ENCODE results near the gene GRSF1. TPM values are rescaled to one million over a fixed set of nuclear protein-coding genes. Genes with fewer than 3 reads are reported as not detected.
"Not testable (repeated sequence)": the region's sequence is repeated elsewhere in the genome, so short reads cannot be mapped to it uniquely, and the experiment has no call there.

GRSF1 gene
- total RNA-seq, 4 donors from 2014 or later = 121 to 158 (median 140) TPM

DNA sequence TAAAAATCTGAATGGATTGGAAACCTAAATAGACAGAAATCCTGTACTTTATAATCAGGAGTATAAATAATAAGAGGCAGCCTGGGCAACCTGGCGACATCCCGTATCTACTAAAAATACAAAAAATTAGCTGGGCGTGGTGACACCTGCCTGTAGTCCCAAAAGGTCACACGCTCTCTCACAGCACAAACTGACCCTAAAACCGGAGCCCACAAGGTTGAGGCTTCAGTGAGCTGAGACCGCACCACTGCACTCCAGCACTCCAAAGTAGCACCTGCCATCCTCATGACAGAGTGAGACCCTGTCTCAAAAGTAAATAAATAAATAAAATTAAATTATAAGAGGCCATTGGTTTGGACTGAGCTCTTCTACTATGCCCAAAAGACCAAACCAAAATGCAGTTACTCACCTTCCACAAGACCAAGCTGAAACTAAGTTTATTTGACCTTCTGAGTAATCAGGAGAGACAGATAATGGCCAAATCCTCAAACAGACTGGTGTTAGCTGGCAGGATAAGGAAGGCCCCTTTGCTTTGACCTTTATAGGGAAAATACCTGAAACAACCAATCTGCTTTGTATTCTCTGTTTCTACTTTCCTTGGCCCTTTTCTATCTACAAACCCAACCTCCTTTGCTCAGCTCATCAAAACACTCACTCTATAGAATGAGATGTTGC, 3.2 kb upstream of the GRSF1 start:
- no peak for TF ChIP-seq POLR2A (IDR thresholded peaks at IDR 0.05)
- TF ChIP-seq, protein P1, sequence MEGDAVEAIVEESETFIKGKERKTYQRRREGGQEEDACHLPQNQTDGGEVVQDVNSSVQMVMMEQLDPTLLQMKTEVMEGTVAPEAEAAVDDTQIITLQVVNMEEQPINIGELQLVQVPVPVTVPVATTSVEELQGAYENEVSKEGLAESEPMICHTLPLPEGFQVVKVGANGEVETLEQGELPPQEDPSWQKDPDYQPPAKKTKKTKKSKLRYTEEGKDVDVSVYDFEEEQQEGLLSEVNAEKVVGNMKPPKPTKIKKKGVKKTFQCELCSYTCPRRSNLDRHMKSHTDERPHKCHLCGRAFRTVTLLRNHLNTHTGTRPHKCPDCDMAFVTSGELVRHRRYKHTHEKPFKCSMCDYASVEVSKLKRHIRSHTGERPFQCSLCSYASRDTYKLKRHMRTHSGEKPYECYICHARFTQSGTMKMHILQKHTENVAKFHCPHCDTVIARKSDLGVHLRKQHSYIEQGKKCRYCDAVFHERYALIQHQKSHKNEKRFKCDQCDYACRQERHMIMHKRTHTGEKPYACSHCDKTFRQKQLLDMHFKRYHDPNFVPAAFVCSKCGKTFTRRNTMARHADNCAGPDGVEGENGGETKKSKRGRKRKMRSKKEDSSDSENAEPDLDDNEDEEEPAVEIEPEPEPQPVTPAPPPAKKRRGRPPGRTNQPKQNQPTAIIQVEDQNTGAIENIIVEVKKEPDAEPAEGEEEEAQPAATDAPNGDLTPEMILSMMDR (IDR thresholded peaks at IDR 0.05 in 4 of 5, conservative IDR thresholded peaks at IDR 0.05 in 1 of 5) = no peak
- H3K4me1 ChIP-seq = peaks cover 5 to 7% of the 10 kb centered on the region in 2 donors
- intact Hi-C loops (cut with DNase I; ENCODE audit: low total_unique reads) = no loop called here
- H3K9me3 ChIP-seq = no peaks in the 10 kb centered on the region
- in situ Hi-C loops (cut with MboI; ENCODE audit: low sequenced_read_pairs in 4 of 4) = no loop called here
- ATAC-seq (no peak), DNase-seq (no peak)
- H3K4me3 ChIP-seq = no peak overlapping the region
- no peak overlapping the region for H3K27ac ChIP-seq
- H3K36me3 ChIP-seq = no peaks in the 10 kb centered on the region
- no peaks in the 10 kb centered on the region for H3K27me3 ChIP-seq

- in situ Hi-C loops (cut with MboI; ENCODE audit: low sequenced_read_pairs in 4 of 4) = no loop called here
- Histone ChIP-seq H3K9me3 (no peaks in the 10 kb centered on the region), H3K36me3 (no peaks in the 10 kb centered on the region), H3K27ac (no peak overlapping the region), H3K4me3 (no peak overlapping the region), H3K4me1 (peaks cover 9 to 15% of the 10 kb centered on the region in 2 donors), H3K27me3 (no peaks in the 10 kb centered on the region)
- intact Hi-C loops (cut with DNase I; ENCODE audit: low total_unique reads) = loop anchor here (2.0 kb wide), 1 partner anchor 151 kb away; the partner anchor contains the start of gene DCK
- DNase-seq (no peak), ATAC-seq (no peak)
- TF ChIP-seq POLR2A (IDR thresholded peaks at IDR 0.05) = no peak
- TF ChIP-seq, protein P1 (IDR thresholded peaks at IDR 0.05 in 4 of 5, conservative IDR thresholded peaks at IDR 0.05 in 1 of 5) = no peak
Measured at GRCh38 chr4:70841951-70842350, 2.3 kb upstream of the GRSF1 start.

DNA sequence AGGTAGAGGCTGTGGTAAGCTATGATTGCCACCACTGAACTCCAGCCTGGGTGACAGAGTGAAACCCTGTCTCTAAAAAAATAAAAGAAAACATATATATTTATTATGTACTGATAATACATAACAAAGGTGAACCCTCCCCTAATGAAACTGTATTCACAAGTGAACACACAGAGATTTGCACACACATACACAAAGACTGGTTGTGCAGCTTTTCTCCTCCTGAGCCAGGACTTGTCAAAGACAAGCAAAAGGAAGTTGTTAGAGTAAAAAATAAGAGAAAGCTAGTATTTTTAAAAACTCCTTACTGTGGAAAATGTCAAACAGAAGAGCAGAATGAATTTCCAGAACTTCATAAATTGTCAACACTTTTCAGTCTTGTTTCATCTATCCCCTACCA, 1.5 kb upstream of the GRSF1 start:
- ATAC-seq (no peak), DNase-seq (no peak)
- Histone ChIP-seq H3K9me3 (no peaks in the 10 kb centered on the region), H3K27ac (no peak overlapping the region), H3K27me3 (no peaks in the 10 kb centered on the region), H3K36me3 (no peaks in the 10 kb centered on the region), H3K4me3 (no peak overlapping the region), H3K4me1 (peaks cover 15 to 23% of the 10 kb centered on the region in 2 donors)
- no peak for TF ChIP-seq POLR2A (IDR thresholded peaks at IDR 0.05)
- TF ChIP-seq, protein P1 (IDR thresholded peaks at IDR 0.05 in 4 of 5, conservative IDR thresholded peaks at IDR 0.05 in 1 of 5) = no peak
- in situ Hi-C loops (cut with MboI; ENCODE audit: low sequenced_read_pairs in 4 of 4) (no loop called here), intact Hi-C loops (cut with DNase I; ENCODE audit: low total_unique reads) (loop anchor here (2.0 kb wide), 1 partner anchor 152 kb away; the partner anchor contains the start of gene DCK)

DNA sequence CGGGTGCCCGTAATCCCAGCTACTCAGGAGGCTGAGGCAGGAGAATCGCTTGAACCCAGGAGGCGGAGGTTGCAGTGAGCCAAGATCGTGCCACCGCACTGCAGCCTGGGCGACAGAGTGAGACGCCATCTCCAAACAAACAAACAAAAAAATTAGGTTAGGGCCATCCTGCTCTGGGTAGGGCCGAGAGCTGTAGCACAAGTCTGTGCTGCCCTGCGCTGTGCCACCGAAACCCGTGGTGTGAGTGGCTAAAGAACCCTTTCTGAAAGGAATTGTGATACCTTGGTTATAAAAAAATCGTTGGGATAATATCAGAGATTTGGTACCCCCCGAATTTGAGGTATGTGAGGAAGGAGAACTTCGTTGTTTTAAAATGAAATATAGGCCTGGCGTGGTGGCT, 941 bp upstream of the GRSF1 start:
- Histone ChIP-seq H3K4me1 (peaks cover 21 to 28% of the 10 kb centered on the region in 2 donors), H3K27ac (peak overlapping the region; percentile 12 to 69 (median 38))
- intact Hi-C loops (cut with DNase I; ENCODE audit: low total_unique reads) = loop anchor here (2.0 kb wide), 1 partner anchor 152 kb away; the partner anchor contains the start of gene DCK
- H3K36me3 ChIP-seq; H3K27me3 ChIP-seq; ATAC-seq; in situ Hi-C loops (cut with MboI; ENCODE audit: low sequenced_read_pairs in 4 of 4); DNase-seq; H3K9me3 ChIP-seq; H3K4me3 ChIP-seq: not testable (repeated sequence)

- in situ Hi-C loops (cut with MboI; ENCODE audit: low sequenced_read_pairs in 4 of 4); ATAC-seq; H3K36me3 ChIP-seq; H3K27me3 ChIP-seq; H3K9me3 ChIP-seq: not testable (repeated sequence)
- Histone ChIP-seq H3K4me3 (peak overlapping the region in 1 of 4 donors; percentile 27), H3K27ac (peak overlapping the region; percentile 12 to 69 (median 38)), H3K4me1 (peaks cover 23 to 29% of the 10 kb centered on the region in 2 donors)
- intact Hi-C loops (cut with DNase I; ENCODE audit: low total_unique reads) = loop anchor here (2.0 kb wide), 1 partner anchor 153 kb away; the partner anchor contains the start of gene DCK
- DNase-seq = peak; percentile 12 to 59
Measured at GRCh38 chr4:70840137-70840536, 447 bp upstream of the GRSF1 start.
